ENCODE results near the gene IFIT3.

GRCh38 chr10:89346405-89347254 lies 18.8 kb downstream of the IFIT3 start:
- TF ChIP-seq, protein P1, sequence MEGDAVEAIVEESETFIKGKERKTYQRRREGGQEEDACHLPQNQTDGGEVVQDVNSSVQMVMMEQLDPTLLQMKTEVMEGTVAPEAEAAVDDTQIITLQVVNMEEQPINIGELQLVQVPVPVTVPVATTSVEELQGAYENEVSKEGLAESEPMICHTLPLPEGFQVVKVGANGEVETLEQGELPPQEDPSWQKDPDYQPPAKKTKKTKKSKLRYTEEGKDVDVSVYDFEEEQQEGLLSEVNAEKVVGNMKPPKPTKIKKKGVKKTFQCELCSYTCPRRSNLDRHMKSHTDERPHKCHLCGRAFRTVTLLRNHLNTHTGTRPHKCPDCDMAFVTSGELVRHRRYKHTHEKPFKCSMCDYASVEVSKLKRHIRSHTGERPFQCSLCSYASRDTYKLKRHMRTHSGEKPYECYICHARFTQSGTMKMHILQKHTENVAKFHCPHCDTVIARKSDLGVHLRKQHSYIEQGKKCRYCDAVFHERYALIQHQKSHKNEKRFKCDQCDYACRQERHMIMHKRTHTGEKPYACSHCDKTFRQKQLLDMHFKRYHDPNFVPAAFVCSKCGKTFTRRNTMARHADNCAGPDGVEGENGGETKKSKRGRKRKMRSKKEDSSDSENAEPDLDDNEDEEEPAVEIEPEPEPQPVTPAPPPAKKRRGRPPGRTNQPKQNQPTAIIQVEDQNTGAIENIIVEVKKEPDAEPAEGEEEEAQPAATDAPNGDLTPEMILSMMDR (conservative IDR thresholded peaks at IDR 0.05; ENCODE audit: low read length) = no peak
- TF ChIP-seq EZH2phosphoT487 (IDR thresholded peaks at IDR 0.05; ENCODE audit: borderline replicate concordance, low read depth, low read length) = no peak
